ENCODE measurements around the gene TOM1L1.

Gene TOM1L1, protein sequence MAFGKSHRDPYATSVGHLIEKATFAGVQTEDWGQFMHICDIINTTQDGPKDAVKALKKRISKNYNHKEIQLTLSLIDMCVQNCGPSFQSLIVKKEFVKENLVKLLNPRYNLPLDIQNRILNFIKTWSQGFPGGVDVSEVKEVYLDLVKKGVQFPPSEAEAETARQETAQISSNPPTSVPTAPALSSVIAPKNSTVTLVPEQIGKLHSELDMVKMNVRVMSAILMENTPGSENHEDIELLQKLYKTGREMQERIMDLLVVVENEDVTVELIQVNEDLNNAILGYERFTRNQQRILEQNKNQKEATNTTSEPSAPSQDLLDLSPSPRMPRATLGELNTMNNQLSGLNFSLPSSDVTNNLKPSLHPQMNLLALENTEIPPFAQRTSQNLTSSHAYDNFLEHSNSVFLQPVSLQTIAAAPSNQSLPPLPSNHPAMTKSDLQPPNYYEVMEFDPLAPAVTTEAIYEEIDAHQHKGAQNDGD

DNA sequence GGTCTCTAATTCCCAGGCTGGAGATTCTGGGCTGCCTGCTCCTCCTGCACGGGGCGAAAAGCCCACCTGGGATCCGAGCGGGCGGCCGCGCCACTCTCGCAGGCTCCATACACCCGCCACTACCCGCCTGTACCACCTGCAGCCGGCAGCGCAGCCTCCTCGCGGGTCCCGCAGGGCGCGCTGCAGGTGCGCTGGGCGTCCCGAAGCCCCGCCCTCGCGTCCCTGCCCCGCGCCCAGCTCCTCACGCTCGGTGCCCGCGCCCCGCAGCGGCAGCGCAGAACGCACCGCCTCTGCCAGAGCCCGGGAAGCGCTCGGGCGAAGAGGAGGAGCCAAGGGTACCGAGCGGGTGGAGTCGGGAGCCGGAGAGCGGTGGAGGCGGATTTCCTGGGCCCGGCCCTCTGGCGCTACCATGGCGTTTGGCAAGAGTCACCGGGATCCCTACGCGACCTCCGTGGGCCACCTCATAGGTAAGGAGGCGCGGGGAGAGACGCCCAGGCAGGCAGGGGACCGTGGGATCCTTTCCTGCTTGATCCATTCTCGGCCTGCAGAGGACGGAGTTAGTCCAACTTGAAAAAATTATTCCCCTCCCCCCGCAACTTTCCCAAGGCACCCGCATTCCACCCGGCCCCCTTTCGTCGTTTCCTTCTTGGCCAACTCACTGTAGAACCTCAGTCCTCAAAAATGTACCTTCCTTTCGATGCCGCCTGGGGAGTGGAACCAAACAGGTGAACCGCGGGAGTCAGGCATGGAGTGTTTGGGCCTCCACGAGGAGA lies at the start of gene TOM1L1:
TOM1L1 (plus strand) TSS at position 396 of the 773 bp plus-strand sequence; CDS start at position 410, 14 bp downstream.
- H3K36me3 ChIP-seq = no peaks in the 10 kb centered on the region
- no peak within 1 kb of the TSS for H3K9ac ChIP-seq
- H3K27me3 ChIP-seq = no peaks in the 10 kb centered on the region
- no peak within 1 kb of the TSS for H3K4me2 ChIP-seq
- no peaks in the 10 kb centered on the region for H4K20me1 ChIP-seq
- no peak within 1 kb of the TSS for H3K27ac ChIP-seq
- H3K4me1 ChIP-seq = peaks cover 0 to 5% (median 0%) of the 10 kb centered on the region in 10 experiments; a peak in 1 of 20 replicates
- H3K4me3 ChIP-seq = no peak within 1 kb of the TSS
- TF ChIP-seq Cebpa-rat (IDR thresholded peaks at IDR 0.05) = no peak
- H3K9me3 ChIP-seq (replicated peaks in 1 of 11) = peaks cover 9 to 17% (median 13%) of the 10 kb centered on the region in 11 experiments; a peak in 20 of 22 replicates

DNA sequence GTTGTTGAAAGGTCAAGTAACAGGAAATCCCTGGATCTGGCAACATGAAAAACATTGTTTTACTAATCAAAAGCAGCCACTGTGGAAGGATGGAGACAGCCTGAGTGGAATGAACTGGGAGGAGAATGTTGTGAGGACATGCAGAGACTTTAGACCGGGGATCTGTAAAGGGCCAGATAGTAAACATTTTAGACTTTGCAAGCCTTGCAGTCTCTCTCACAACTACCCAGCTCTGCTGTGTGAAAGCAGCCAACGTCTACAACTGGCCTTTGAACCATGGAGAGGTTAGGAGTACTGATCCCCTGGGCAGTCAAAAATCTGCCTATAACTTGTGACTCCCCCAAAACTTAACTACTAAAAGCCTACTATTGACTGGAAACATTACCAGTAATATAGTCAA lies 41.5 kb upstream of the TOM1L1 start:
- no peaks in the 10 kb centered on the region for H3K4me1 ChIP-seq

DNA sequence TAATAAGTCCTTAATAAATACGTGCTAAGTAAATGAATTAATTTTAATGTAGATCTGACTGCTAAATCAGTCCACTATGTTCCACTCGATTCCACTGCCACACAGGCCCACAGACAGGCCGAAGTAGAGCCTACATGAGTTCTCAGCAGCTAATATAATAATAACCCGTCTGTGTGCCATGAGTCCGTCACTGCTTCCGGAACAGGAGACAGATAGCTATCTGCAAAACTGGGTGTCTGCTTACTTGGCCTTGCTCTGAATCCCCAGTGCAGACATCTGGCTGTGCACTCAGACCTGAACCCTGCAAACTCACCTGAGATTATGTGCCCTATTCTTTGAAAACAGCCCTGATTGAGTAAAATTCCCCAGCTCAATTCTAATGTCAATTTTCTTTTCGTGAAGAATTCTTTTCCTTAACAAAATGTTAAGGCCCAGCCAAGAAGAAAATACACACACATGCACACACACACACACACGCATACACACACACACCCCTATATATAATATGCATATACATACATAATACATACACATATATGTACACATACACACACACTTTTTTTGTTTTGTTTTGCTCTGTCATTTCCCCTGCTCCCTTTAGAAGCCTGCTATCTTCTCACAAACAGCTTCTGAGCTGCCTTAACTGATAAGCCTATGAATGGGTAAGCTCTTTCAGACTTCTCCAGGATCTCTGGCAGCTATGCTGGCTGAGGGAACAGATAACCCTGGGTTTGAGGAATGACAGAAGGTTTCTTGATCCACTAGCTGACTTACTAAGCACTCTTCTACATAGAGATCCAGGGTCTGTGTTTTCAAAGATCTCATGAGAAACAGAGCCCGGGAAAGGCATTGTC lies 39.8 kb upstream of the TOM1L1 start:
- no peak overlapping the region for H3K4me2 ChIP-seq
- no peaks in the 10 kb centered on the region for H3K9me3 ChIP-seq (replicated peaks in 1 of 11)
- H3K27me3 ChIP-seq = no peaks in the 10 kb centered on the region
- H3K4me3 ChIP-seq = no peak overlapping the region
- TF ChIP-seq Cebpa-rat (IDR thresholded peaks at IDR 0.05) = no peak
- no peaks in the 10 kb centered on the region for H3K36me3 ChIP-seq
- no peak overlapping the region for H3K27ac ChIP-seq
- H3K4me1 ChIP-seq = no peaks in the 10 kb centered on the region
- H4K20me1 ChIP-seq = no peaks in the 10 kb centered on the region
- H3K9ac ChIP-seq = no peak overlapping the region

More for the DNA sequence above, 41.5 kb upstream of the TOM1L1 start:
- no peak overlapping the region for H3K27ac ChIP-seq
- no peak overlapping the region for H3K9ac ChIP-seq
- H3K4me2 ChIP-seq = no peak overlapping the region
- no peak overlapping the region for H3K4me3 ChIP-seq
- no peaks in the 10 kb centered on the region for H3K27me3 ChIP-seq
- H4K20me1 ChIP-seq = no peaks in the 10 kb centered on the region
- TF ChIP-seq Cebpa-rat (IDR thresholded peaks at IDR 0.05) = no peak
- H3K36me3 ChIP-seq = no peaks in the 10 kb centered on the region
- H3K9me3 ChIP-seq (replicated peaks in 1 of 11) = no peaks in the 10 kb centered on the region

DNA sequence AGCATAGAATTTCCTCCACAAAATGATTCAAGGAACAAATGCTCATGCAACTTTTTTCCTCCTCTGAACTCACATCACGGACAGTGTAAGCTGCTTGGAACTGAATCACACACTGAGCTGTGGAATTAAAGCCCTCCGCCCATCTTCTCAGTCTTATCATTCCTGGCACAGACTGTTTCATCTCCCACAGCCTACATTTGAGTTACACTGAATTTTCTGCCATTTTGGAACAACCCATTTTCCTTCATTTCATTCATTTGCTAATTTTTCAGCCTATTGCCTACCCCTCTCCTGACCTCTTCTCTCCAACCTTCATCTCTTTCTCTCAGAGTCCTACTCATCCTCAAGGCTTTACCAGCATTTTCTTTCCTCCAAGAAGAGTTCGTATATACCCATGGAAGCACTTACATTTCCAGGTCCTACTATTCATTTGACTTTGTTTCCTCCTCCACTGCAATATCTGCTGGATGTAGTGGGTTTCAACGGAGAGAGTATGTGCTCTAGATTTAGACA lies 39.1 kb upstream of the TOM1L1 start:
- no peak for TF ChIP-seq Cebpa-rat (IDR thresholded peaks at IDR 0.05)

DNA sequence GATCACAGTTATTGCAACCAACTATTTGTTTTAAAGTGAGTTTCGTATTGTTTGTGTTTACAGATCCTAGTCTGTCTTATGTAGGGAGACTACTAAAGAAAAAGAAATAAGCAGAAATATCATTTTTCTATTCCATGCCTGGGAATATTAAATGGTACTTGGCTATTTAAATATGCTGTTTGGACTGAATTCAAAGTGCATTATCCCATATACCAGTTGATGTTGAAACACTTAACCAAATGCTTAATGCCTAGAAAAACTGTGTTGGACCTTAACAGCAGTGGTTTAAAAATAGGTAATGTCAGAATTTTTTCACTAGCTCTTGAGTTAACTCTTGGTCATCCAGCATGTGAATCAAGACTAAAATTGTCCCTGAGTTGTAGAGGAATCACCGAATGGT lies 37.5 kb upstream of the TOM1L1 start:
- H3K27ac ChIP-seq = no peak overlapping the region
- no peak for TF ChIP-seq Cebpa-rat (IDR thresholded peaks at IDR 0.05)

More for the DNA sequence above, 39.1 kb upstream of the TOM1L1 start:
- Histone ChIP-seq H3K27ac (no peak overlapping the region), H3K9ac (no peak overlapping the region), H4K20me1 (no peaks in the 10 kb centered on the region), H3K27me3 (no peaks in the 10 kb centered on the region), H3K36me3 (no peaks in the 10 kb centered on the region), H3K4me2 (no peak overlapping the region), H3K9me3 (replicated peaks in 1 of 11) (no peaks in the 10 kb centered on the region), H3K4me1 (no peaks in the 10 kb centered on the region), H3K4me3 (no peak overlapping the region)

DNA sequence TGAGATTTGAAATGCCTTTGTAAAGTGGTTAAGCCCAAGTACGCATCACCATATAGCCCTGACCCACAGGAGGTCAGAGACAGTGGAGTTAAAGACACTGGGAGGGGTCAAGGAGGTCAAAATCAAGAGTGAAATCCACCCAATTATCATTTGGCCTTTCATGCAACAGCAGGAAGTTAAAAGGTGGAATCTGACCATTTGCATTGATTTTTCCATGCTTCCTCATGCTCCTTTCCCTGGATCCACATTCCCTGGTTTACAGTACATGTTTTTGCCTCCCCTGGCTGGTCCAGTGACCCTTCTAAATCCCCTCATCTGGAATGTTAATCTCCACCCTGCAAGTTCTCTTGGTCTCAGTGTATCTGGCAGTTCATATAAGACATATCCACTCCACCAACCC lies 36.6 kb upstream of the TOM1L1 start:
- Histone ChIP-seq H3K9me3 (replicated peaks in 1 of 11) (no peaks in the 10 kb centered on the region), H3K4me3 (no peak overlapping the region), H3K27ac (no peak overlapping the region), H3K9ac (no peak overlapping the region), H4K20me1 (no peaks in the 10 kb centered on the region), H3K4me1 (no peaks in the 10 kb centered on the region), H3K36me3 (no peaks in the 10 kb centered on the region), H3K27me3 (no peaks in the 10 kb centered on the region), H3K4me2 (no peak overlapping the region)
- TF ChIP-seq Cebpa-rat (IDR thresholded peaks at IDR 0.05) = no peak

More for the DNA sequence above, 37.5 kb upstream of the TOM1L1 start:
- Histone ChIP-seq H3K36me3 (no peaks in the 10 kb centered on the region), H3K9me3 (replicated peaks in 1 of 11) (no peaks in the 10 kb centered on the region), H3K9ac (no peak overlapping the region), H4K20me1 (no peaks in the 10 kb centered on the region), H3K4me3 (no peak overlapping the region), H3K4me2 (no peak overlapping the region), H3K27me3 (no peaks in the 10 kb centered on the region), H3K4me1 (no peaks in the 10 kb centered on the region)

DNA sequence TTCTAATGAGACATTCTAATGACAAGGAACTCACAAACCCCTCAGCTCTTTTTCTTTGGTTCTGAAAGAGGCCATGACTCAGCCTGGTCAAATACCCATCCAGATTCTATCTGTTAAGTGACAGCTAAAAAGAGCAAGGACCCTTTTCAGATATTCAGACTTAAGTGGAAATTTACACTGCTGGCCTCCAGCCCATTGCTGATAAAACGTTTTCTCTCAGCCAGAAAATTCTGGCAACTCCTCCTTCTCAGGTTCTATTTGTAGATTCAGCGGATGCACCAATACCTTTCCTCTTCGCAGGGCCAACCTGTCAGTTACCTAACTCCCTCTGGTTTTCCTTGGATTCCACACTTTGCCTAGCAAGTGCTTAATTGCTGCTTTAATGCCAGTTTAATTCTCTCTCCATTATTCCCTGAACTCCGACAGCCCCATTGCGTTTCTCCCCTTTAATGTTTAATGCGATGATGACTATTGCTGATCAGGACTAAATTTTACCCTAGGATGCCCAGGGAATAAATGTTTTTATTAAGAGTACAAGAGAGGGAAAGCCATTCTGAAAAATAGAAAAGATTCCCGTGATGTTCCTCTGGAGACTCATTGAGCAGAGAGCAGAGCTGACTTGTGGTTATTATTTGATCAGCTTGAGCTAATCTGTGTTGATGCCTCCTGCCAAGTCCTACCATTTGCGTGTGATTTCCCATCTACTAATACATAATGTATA lies 35.9 kb upstream of the TOM1L1 start:
- Histone ChIP-seq H3K4me2 (no peak overlapping the region), H3K4me1 (no peaks in the 10 kb centered on the region), H3K27me3 (no peaks in the 10 kb centered on the region), H4K20me1 (no peaks in the 10 kb centered on the region), H3K9me3 (replicated peaks in 1 of 11) (no peaks in the 10 kb centered on the region), H3K4me3 (no peak overlapping the region), H3K9ac (no peak overlapping the region), H3K36me3 (no peaks in the 10 kb centered on the region), H3K27ac (no peak overlapping the region)
- TF ChIP-seq Cebpa-rat (IDR thresholded peaks at IDR 0.05) = no peak

DNA sequence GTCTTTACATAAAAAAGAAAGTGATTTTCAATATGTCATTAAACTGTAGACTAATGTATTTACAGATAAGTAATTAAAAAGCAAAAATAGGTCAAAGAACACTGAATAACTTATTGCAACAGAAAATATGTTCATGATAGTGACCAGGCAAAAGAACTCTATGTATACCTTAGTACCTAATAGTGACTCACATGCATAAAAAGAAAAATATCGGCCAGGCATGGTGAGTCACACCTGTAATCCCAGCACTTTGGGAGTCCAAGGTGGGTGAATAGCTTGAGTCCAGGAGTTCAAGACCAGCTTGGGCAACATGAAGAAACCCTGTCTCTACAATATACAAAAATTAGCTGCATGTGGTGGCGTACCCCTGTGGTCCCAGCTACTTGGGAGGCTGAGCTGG lies 33.0 kb upstream of the TOM1L1 start:
- no peak for TF ChIP-seq Cebpa-rat (IDR thresholded peaks at IDR 0.05)
- Histone ChIP-seq H3K27me3 (no peaks in the 10 kb centered on the region), H3K4me2 (no peak overlapping the region), H3K9ac (no peak overlapping the region), H3K9me3 (replicated peaks in 1 of 11) (no peaks in the 10 kb centered on the region), H3K4me1 (no peaks in the 10 kb centered on the region), H4K20me1 (no peaks in the 10 kb centered on the region), H3K36me3 (no peaks in the 10 kb centered on the region), H3K4me3 (no peak overlapping the region), H3K27ac (no peak overlapping the region)

Data from BLaER1 treated with 17β-estradiol and CSF1 and Interleukin-3, amounts not matched to agents 10 nM and 100 nM (cell line).